ENCODE data around the gene EXPH5. TPM values are rescaled to one million over a fixed set of nuclear protein-coding genes. Genes with fewer than 3 reads are reported as not detected.

EXPH5 gene
- total RNA-seq, 1 experiment from 2014 or later: 36.3 TPM

DNA sequence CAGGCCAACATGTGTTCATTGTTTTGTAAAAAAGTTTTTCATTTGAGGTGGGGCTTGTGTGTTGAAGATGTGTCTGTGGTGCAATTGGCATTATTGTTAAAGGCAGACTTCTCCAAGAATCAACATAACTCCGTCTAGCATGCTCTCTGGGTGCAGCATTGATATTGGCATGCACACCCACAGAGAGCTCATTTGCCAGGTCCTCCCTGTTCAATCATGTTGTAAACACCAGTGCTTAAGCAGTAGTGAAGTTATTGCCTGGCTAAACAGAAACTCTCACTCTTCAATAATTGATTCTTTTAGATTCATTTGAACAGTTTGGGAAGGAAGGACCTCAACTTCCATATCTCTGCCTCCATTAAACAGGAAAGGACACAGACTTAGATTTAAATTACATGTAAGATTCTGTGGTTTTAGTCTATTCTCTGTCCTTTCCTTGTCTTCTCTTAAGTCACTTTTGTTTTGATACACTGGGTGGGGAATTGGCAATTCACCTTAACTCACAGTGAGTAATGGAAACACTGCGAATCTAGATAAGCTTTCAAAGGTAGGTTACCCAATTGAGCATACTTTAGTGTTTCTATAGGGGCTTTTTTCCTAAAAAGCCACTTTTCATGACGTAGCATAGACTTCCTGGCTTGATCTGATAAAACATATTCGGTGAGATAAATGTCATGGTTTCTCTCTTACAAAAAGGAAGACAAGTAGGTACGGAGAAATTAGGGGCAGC lies 30.8 kb upstream of the EXPH5 start:
- intact Hi-C loops (cut with micrococcal nuclease; ENCODE audit: unreplicated experiment): no loop called here
- H3K36me3 ChIP-seq (ENCODE audit: low read depth): no peaks in the 10 kb centered on the region
- DNase-seq: no peak
- no peaks in the 10 kb centered on the region for H4K20me1 ChIP-seq (ENCODE audit: insufficient read depth)
- H3K4me2 ChIP-seq: no peak overlapping the region
- H2AFZ ChIP-seq: no peak overlapping the region
- H3K9me2 ChIP-seq (ENCODE audit: insufficient read depth): no peaks in the 10 kb centered on the region
- peaks cover 5% of the 10 kb centered on the region; the same call in 1 of the 2 replicates for H3K9me3 ChIP-seq (ENCODE audit: insufficient read depth, low read depth)
- H3F3A ChIP-seq (ENCODE audit: insufficient read depth, low read depth): peaks cover 8% of the 10 kb centered on the region
- CTCF ChIA-PET: no interaction called here
- TF ChIP-seq EZH2 (IDR thresholded peaks at IDR 0.05; ENCODE audit: low read depth): no peak
- TF ChIP-seq, protein P1, sequence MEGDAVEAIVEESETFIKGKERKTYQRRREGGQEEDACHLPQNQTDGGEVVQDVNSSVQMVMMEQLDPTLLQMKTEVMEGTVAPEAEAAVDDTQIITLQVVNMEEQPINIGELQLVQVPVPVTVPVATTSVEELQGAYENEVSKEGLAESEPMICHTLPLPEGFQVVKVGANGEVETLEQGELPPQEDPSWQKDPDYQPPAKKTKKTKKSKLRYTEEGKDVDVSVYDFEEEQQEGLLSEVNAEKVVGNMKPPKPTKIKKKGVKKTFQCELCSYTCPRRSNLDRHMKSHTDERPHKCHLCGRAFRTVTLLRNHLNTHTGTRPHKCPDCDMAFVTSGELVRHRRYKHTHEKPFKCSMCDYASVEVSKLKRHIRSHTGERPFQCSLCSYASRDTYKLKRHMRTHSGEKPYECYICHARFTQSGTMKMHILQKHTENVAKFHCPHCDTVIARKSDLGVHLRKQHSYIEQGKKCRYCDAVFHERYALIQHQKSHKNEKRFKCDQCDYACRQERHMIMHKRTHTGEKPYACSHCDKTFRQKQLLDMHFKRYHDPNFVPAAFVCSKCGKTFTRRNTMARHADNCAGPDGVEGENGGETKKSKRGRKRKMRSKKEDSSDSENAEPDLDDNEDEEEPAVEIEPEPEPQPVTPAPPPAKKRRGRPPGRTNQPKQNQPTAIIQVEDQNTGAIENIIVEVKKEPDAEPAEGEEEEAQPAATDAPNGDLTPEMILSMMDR (conservative IDR thresholded peaks at IDR 0.05): no peak
- no TSS peak for BruUV-seq (replicated peaks)
- POLR2A ChIA-PET (ENCODE audit: unreplicated experiment): interaction anchor here (0.6 to 0.7 kb wide), 2 partner anchors 13 to 29 kb away, joined by 3 to 4 read pairs; no protein-coding TSS in a partner anchor
- no peak overlapping the region for H3K27ac ChIP-seq
- H3K79me2 ChIP-seq (ENCODE audit: low read depth): no peaks in the 10 kb centered on the region
- H3K4me3 ChIP-seq: no peak overlapping the region
- H3K27me3 ChIP-seq (ENCODE audit: insufficient read depth, low read depth): no peaks in the 10 kb centered on the region
- peaks cover 21% of the 10 kb centered on the region for H3K4me1 ChIP-seq (replicated peaks; ENCODE audit: insufficient read depth)

DNA sequence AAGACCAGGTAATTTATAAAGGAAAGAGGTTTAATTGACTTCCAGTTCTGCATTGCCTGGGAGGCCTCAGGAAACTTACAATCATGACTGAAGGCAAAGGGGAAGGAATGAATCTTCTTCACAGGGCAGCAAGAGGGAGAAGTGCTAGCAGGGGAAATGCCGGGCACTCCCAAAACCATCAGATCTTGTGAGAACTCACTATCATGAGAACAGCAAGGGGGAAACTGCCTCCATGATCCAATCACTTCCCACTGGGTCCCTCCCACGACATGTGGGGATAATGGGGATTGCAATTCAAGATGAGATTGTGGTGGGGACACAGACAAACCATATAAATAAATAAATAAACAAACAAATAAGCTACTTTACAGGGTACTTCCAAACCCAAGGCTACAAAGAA lies 28.8 kb upstream of the EXPH5 start:
- no peak for TF ChIP-seq EZH2 (IDR thresholded peaks at IDR 0.05; ENCODE audit: low read depth)
- TF ChIP-seq, protein P1 (conservative IDR thresholded peaks at IDR 0.05): no peak
- no peaks in the 10 kb centered on the region for H3K27me3 ChIP-seq (ENCODE audit: insufficient read depth, low read depth)

DNA sequence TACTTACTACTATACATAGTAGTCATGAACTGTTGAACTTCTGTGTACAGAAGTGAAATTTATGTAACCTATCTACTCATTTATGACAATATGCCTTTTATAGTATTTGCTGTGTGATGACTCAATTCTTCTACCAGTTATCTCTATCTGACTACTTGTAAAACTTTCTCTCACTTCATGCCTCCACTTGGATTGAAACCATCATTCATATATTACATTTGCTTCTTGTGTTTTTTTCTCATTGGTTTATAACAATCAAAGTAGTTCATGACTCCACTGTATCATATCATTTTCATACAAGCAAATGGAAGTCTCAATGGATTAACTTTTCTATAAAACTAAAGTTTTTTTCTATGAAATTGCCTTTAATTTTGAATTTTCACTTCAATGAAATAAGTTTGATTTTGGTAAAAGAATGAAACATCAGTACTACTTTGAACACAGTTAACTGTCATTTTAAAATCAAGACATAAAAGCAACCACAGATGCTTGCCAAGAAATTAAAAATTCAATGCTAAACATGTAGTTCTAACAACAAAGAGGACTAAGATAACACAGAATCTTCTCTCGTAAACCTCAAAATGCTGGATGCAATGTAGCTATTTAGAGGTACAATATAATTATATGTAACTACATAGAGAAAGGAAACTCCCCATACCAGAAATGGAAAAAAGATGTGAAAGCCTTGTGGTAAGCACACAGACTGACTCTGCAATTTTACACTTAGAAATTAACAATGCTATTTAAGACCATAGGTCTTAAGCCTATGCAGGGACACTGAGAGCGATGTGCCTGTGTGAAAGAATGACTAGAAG lies 27.6 kb upstream of the EXPH5 start:
- H3K9me3 ChIP-seq (ENCODE audit: insufficient read depth, low read depth): peaks cover 5% of the 10 kb centered on the region; the same call in 1 of the 2 replicates
- peak in 1 of 2 experiments; percentile 83 for DNase-seq
- no peaks in the 10 kb centered on the region for H4K20me1 ChIP-seq (ENCODE audit: insufficient read depth)
- POLR2A ChIA-PET (ENCODE audit: unreplicated experiment): no interaction called here
- no peaks in the 10 kb centered on the region for H3K9me2 ChIP-seq (ENCODE audit: insufficient read depth)
- peak overlapping the region; percentile 28 for H3K27ac ChIP-seq
- CTCF ChIA-PET: no interaction called here
- no peaks in the 10 kb centered on the region for H3K27me3 ChIP-seq (ENCODE audit: insufficient read depth, low read depth)
- H3F3A ChIP-seq (ENCODE audit: insufficient read depth, low read depth): peaks cover 21% of the 10 kb centered on the region
- no peak overlapping the region for H3K4me3 ChIP-seq
- peak overlapping the region; percentile 2; the same call in 1 of the 2 replicates for H3K4me2 ChIP-seq
- intact Hi-C loops (cut with micrococcal nuclease; ENCODE audit: unreplicated experiment): no loop called here
- TF ChIP-seq, protein P1 (conservative IDR thresholded peaks at IDR 0.05): no peak
- no peak for TF ChIP-seq EZH2 (IDR thresholded peaks at IDR 0.05; ENCODE audit: low read depth)
- H3K36me3 ChIP-seq (ENCODE audit: low read depth): no peaks in the 10 kb centered on the region
- H3K79me2 ChIP-seq (ENCODE audit: low read depth): no peaks in the 10 kb centered on the region
- H3K4me1 ChIP-seq (replicated peaks; ENCODE audit: insufficient read depth): peaks cover 46% of the 10 kb centered on the region
- no TSS peak for BruUV-seq (replicated peaks)
- no peak overlapping the region for H2AFZ ChIP-seq

More for the DNA sequence above, 28.8 kb upstream of the EXPH5 start:
- Histone ChIP-seq H3K27ac (no peak overlapping the region), H3K4me3 (no peak overlapping the region), H3K9me3 (ENCODE audit: insufficient read depth, low read depth) (peaks cover 5% of the 10 kb centered on the region; the same call in 1 of the 2 replicates), H4K20me1 (ENCODE audit: insufficient read depth) (no peaks in the 10 kb centered on the region), H3K9me2 (ENCODE audit: insufficient read depth) (no peaks in the 10 kb centered on the region), H3K4me2 (no peak overlapping the region), H3K4me1 (replicated peaks; ENCODE audit: insufficient read depth) (peaks cover 37% of the 10 kb centered on the region), H2AFZ (no peak overlapping the region), H3F3A (ENCODE audit: insufficient read depth, low read depth) (peaks cover 13% of the 10 kb centered on the region), H3K79me2 (ENCODE audit: low read depth) (no peaks in the 10 kb centered on the region), H3K36me3 (ENCODE audit: low read depth) (no peaks in the 10 kb centered on the region)
- intact Hi-C loops (cut with micrococcal nuclease; ENCODE audit: unreplicated experiment): no loop called here
- no TSS peak for BruUV-seq (replicated peaks)
- CTCF ChIA-PET: no interaction called here
- DNase-seq: no peak
- POLR2A ChIA-PET (ENCODE audit: unreplicated experiment): no interaction called here
